NOMO-1 treated with DMSO at 0.1 percent for 48 hours (cell line): ENCODE results near the gene CRABP2.
A peak's percentile ranks its signal among the peaks of the same experiment; 100 is the strongest.

Experiments used
- DNase-seq: peaks from one replicate; lab custom pipeline; 2025; ENCODE audit not compliant: unreplicated experiment; lab: John Stamatoyannopoulos, UW

CRABP2 gene

GRCh38 chr1:156691665-156692440 lies 13.5 kb downstream of the CRABP2 start:
- DNase-seq = no peak

GRCh38 chr1:156691191-156691590 lies 14.2 kb downstream of the CRABP2 start:
- DNase-seq = no peak

- no peak for DNase-seq
Measured at GRCh38 chr1:156690675-156691036, 14.7 kb downstream of the CRABP2 start.

DNA sequence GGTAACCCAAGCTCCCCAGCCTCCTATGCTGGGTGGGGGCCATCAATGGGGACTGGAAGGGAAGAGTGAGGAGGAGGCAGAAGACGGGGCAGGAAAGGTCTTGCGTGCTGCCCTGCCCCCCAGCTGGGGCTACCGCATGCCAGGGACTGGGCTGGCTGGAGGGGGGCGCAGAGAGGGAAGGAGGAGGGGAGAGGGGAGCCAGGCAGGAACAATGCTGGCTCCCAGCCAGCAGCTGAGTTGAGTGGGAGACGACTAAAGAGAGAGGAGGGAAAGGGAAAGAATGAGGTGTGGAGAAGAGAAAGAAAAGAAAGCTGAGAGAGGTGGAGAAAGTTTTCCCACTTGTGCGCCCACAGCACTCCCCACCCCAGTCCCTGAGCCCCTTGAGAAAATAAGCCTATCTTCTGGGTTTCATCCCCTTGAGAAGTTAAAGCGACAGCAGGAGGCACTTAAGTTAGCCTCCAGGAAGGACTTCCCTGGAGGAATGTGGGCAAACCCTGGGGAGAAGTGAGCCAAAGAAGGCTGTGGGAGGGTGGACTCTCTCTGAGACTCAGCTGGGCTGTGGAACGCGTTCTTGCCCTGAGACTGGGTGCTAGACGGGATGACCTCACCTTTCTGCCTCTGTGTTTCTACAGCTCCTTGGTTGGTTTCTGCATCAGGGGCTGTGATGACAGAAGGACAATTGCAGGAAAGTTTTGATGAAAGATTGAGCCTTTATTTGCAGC lies 15.3 kb downstream of the CRABP2 start:
- no peak for DNase-seq

DNA sequence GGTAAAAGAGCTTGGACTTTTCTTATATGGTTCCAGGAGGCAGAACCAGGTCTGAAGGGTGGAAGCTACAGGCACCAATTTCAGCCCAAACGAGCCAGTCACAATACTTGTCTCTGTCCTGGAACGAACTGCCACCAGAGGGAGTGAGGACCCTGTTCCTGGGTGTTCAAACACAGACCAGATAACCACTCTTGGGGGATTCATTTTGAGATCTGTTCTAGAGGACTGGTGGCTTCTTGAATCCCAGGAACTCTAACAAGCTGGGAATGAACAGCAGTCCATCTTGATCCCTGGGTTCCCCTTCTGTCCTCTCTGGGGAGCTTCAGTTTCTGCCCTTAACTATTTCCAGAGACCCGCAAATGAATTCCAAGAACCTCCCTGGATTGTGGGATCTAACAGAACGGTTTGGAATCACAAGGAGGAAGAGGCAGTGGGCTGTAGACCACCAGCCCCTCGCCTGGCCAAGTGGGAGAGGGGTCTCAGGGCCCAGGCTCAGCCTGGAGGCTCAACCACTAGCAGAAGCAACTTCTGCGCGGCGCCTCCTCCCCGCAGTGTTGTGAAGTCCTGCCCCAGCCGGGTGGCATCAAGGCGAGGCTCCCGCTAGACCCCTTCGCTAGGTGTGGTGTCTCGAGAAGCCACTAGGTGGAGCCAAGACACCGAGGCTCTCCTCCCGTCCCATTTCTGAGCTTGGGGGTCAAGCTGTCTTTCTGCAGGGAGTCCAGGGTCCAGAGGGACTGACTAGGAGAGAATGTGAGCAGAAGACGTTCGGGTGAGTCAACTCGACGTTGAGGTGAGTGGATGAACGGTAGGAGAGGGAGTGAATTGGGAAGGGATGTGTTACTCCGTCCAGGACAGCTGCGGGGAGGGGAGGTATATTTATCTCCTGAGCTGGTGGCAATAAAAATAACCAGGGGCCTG lies 16.1 kb downstream of the CRABP2 start:
- DNase-seq = peak; percentile 76

DNA sequence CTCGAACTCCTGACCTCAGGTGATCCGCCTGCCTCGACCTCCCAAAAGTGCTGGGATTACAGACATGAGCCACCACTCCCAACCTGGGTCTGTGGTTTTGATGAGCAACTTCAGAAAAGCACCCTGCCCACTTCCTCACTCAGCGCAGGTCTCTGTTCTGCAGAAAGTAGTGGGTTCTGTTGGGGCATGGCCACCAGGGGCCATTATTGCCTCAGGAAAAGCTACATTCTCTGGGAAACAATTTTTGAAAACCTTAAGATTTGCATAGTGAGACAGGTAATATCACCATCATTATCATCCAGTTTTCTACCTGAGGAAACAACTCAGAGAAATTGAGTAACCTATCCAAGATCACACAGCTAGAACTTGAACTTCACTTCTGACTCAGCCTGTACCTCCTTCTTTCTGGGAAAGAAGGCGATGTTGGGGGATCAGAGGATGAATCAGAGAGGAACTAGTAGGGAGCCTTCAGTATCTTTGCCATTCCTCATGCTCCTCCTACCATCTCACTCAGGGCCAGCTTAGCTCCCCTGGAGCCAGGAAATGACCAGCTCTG lies 21.1 kb downstream of the CRABP2 start:
- no peak for DNase-seq

- no peak for DNase-seq
Measured at GRCh38 chr1:156682166-156682890, 23.1 kb downstream of the CRABP2 start.

DNA sequence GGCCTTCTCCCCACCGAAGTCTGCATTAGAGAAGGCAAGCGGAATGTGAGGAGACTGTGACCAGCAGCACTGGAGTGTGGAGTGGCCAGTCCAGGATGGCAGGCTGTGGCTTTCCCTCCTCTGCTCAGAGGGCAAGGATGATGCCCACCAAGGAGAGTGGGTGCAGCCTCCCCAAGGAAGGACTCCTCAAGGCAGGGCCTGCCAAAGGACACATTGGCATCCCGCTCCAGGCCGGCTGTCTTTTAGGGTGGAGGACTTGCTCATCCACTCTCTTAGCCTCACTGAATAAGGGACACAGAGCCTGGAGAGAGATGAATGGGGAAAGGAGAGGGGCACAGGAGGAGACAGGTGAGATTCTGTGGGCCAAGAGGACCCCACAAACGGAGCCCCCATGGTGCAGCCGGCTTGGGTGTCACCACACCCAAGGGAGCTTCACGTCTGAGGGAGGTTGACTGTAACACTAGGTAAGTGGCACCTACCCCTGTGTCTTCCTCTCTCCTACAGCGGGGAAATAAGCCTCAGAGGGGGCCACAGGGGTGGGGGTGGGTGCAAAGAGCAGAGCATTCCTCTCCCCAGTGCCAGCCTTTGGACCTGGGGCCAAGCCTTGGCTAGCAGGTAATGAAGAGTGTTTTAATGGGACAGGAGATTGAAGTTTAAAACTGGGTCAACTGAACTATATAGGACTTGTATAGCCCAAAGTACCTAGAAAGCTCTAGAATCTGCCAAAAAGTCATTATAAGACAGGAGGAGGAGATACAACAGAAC lies 24.0 kb downstream of the CRABP2 start:
- no peak for DNase-seq

- DNase-seq = no peak
Measured at GRCh38 chr1:156680056-156680455, 25.3 kb downstream of the CRABP2 start.

- DNase-seq = peak; percentile 58
Measured at GRCh38 chr1:156677616-156678596, 27.5 kb downstream of the CRABP2 start.

- DNase-seq = no peak
Measured at GRCh38 chr1:156676820-156677615, 28.4 kb downstream of the CRABP2 start, which contains the start of gene NES. Gene NES (minus strand): TSS chr1:156677407. CDS start chr1:156677264, 143 bp downstream.

GRCh38 chr1:156676114-156676819 lies 29.1 kb downstream of the CRABP2 start:
- no peak for DNase-seq

DNA sequence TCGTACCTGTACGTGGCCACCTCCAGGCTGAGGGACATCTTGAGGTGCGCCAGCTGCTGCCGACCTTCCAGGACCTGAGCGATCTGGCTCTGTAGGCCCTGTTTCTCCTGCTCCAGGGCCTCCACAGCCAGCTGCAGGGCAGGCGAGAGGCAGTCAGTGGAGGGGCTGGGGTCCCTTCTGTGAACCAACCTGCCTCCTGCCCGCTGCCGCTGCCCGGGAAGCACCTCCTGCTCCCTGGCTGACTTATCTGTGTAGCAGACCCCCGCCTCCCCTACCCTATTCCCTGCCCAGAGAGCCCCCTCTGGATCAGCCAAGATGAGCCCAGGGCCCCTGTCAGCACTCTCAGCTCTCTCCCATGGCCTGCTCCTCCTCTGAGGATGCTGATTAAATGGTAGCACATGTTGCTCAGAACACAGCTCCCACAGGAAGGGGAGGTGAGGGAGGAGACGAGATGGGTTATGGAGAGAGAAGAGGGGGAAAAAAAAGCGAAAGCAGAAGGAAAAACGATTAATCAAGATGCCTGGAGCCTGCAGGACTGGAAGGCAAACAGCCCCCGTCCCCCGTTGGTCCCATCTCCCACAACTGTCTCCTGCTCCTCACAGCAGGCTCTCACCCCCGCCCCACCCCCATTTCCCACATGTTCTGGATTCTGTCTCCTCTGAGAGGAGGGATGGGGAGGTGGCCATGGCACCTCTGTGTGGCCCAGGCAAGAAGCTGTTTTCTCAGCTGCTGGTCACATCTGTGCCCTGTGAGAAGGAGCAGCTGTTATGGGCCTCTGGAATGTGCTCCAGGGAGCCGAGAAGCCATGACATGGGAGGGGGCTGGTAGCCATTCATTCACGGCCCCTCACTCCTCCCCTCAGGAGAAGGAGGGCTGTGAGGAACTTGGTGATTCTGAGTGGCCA lies 29.9 kb downstream of the CRABP2 start:
- no peak for DNase-seq

DNA sequence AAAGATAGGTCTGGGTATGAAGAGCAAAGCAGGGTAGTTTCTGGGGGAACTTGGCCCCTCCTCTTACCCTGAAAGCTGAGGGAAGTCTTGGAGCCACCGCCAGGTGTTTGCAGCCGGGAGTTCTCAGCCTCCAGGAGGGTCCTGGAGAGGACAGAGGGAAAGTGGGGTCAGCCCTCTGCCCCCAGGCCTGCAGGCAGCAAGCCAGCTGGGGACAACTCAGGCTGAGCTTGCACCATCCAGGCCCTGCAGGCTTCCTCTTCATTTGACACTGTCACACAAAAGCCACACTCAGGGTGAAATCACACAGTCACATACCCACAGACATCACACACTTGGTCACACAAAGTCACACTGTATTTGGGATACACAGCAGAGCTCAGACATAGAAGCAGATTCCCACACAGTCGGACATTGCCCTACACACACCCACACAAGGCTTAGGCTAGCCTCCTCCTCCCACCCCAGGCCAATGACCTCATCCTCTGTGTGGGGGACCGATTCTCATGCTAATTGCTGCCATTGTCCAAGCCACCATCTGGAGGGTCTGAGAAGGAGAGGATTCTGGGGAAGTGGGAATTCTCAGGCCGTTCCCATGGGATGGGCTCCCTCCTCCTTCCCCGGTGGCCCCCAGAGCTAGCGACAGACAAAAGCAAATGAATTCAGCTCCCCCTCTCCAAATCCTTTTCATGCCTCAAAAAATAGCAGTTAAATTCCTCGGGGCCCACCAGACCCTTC lies 31.8 kb downstream of the CRABP2 start:
- no peak for DNase-seq

- no peak for DNase-seq
Measured at GRCh38 chr1:156671804-156672203, 33.6 kb downstream of the CRABP2 start.
